ENCODE results near the gene RFX2.
"Not testable (repeated sequence)": the region's sequence is repeated elsewhere in the genome, so short reads cannot be mapped to it uniquely, and the experiment has no call there.

RFX2 gene

GRCh38 chr19:6038634-6039405 lies 71.5 kb downstream of the RFX2 start:
- no peak for DNase-seq (ENCODE audit: low read depth)

DNA sequence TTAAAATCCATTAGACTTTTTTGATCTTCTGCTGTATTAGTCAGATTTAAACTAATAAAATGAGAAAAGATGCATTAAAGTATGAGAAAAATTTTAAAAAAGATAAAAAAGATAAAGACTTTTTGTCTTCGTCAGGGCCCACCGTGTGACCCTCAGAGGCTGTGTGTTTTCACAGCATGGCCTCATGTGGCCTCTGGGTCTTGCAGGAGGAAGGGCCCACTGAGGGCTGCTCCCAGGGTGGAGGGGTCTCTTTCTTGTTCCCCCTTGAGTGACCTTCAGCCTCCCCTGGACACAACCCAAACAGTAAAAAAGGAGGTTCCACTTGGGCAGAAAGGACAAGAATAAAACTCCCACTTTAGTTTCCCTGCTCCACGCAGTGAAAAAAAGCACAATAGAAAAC lies 75.3 kb downstream of the RFX2 start:
- DNase-seq (ENCODE audit: low read depth), result no peak

DNA sequence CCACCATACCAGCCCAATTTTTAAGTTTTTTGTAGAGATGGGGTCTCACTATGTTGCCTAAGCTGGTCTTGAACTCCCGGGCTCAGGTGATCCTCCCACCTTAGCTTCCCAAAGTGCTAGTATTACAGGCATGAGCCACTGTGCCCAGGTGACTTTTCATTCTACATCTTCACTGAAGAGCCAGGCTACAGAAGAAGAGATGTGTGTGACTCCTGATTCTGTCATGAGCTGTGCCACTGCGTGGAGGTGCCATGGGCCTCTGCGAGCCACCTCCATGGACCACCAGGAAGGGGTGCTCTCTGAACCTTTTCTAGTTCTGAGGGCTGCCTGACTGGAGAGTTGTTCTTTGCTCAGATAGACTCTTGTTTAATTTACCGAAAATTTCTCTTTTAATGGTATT lies 75.8 kb downstream of the RFX2 start:
- no peak for DNase-seq (ENCODE audit: low read depth)

DNA sequence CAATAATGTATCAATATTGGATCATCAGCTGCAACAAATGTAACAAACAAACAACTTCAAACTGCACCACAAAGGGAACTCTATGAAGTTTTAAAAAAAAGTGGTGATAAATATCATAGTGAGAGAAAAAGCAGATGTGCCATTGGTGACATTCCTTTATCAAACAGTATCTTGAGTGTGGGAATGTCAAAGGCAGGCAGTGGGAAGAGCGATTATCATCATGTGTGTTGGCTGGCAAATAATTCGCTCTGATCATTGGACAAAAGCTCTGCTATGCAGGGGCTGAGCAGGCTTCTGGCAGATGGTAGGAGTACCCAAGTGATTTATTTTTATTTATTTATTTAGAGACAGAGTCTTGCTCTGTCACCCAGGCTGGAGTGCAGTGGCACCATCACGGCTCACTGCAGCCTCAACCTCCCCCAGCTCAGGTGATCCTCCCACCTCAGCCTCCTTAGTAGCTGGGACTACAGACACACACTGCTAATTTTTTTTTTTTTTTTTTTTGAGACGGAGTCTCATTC lies 76.5 kb downstream of the RFX2 start:
- no peak for DNase-seq (ENCODE audit: low read depth)

GRCh38 chr19:6032827-6033226 lies 77.5 kb downstream of the RFX2 start:
- no peak for DNase-seq (ENCODE audit: low read depth)

DNA sequence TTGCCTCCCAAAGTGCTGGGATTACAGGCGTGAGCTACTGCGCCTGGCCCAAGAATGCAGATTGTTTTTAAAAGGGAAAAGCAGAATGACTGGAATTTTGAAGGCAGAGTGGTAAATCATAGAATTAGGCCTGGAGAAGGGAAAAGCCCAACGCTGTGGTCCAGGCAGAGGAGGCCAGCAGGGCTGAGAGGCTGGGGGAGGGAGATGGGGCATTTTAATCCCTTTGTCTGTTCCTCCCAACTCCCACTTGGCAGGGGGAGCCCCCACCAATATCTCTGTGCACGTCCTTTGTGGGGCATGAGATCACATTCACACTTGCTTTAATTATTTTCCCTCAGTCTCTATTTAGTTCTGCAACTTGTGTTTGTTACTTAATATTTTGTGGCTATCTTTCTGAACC lies 77.9 kb downstream of the RFX2 start:
- no peak for DNase-seq (ENCODE audit: low read depth)

GRCh38 chr19:6030214-6030507 lies 80.1 kb downstream of the RFX2 start:
- DNase-seq (ENCODE audit: low read depth), result no peak

GRCh38 chr19:6026390-6027227 lies 83.7 kb downstream of the RFX2 start:
- no peak for DNase-seq (ENCODE audit: low read depth)

GRCh38 chr19:6024756-6025155 lies 85.5 kb downstream of the RFX2 start:
- DNase-seq (ENCODE audit: low read depth), result not testable (repeated sequence)

- no peak for DNase-seq (ENCODE audit: low read depth)
Measured at GRCh38 chr19:6023936-6024335, 86.4 kb downstream of the RFX2 start.

DNA sequence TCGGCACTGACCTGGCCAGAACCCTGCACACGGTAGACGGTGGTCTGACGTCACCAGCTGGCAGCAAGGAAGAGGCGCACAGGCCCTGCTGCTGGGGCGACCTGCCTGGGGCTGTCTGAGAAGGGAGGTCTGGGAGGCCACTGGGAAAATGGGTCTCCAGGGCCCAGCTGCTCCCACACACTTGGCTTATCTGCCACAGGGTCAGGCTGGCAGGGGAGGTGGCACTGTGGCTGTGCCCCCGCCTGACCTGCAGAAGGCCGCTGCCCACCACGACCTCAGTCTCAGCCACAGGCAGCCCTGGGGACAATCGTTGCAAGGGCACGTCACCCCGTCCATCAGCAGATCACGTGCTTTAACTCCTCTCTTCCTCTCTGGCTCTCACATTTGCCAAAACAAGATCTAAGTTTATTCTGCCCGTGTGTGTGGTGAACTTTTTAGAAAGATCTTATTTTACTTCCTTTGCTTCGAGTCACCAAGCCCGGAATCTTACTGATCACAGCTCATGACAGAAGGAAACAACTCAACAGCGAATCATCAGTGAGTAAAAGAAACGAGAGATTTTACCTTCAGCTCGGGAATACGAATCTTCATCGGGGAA lies 87.1 kb downstream of the RFX2 start:
- no peak for DNase-seq (ENCODE audit: low read depth)

GRCh38 chr19:6022570-6023064 lies 87.7 kb downstream of the RFX2 start:
- DNase-seq (ENCODE audit: low read depth), result no peak

- peak; percentile 66 for DNase-seq (ENCODE audit: low read depth)
Measured at GRCh38 chr19:6021878-6022569, 88.3 kb downstream of the RFX2 start.

GRCh38 chr19:6020972-6021805 lies 89.1 kb downstream of the RFX2 start:
- no peak for DNase-seq (ENCODE audit: low read depth)

DNA sequence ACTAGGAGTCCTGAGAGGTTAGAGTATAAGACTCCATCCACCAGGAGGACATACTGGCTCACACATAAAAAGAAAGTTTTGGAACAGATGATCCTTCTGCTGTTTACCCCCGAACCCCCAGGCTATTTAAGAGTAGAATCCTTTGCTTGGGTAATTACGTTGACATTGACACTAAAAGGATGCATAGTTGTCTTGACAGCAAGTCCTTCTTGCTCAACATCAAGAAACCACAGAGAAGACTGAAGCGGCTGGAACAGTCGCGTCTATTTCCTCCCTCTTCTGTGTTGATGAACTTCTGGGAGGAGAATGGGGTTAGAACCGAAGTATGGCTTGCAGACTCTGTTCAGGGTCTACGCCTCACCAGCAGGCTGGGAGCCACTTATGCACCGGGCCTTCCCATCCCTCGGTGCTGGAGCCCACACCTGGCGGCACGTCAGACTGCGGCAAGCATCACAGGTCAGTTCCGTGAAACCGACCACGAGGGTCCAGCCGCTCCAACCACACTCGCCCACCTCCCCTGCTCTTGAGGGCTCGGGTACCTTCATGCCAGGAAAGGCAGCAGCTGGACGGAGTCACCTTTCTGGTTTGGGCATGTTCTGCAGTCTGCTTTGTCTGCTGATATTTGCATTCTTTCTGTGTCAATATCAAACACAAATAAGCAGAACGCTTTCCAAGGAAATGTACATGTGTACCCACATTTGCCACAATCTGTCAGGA lies 90.0 kb downstream of the RFX2 start:
- no peak for DNase-seq (ENCODE audit: low read depth)

GRCh38 chr19:6018786-6019185 lies 91.5 kb downstream of the RFX2 start:
- no peak for DNase-seq (ENCODE audit: low read depth)

- DNase-seq (ENCODE audit: low read depth), result no peak
Measured at GRCh38 chr19:6017576-6017975, 92.7 kb downstream of the RFX2 start.

DNA sequence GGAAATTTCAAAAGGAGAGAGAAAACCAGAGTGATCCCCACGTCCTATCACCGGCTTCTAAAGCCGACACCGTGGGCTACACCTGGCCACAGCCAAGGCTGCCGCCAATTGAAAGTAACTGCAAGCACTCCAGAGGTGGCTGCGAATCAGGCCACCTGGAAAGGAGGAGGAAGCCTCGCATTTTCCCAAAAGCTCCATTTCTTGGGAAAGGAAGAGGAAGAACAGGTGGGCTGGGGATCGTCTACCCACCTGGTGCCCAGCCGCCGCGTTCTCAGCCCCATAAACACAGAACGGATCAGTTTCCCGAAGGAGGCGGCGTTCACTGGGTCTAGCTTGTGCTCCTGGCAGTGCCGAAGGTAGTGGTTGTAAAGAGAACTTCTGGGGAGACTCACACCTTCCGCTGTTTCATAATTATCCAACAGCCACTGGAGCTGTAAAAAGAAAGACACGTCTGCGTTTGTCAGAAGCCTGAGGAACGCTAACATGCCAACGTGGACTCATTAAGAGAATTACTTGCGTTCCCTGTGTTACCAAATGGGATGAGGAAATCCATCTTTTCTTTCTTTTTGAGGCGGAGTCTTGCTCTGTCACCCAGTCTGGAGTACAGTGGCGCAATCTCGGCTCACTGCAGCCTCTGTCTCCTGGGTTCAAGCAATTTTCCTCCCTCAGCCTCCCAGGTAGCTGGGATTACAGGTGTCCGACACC lies 94.3 kb downstream of the RFX2 start:
- no peak for DNase-seq (ENCODE audit: low read depth)

DNA sequence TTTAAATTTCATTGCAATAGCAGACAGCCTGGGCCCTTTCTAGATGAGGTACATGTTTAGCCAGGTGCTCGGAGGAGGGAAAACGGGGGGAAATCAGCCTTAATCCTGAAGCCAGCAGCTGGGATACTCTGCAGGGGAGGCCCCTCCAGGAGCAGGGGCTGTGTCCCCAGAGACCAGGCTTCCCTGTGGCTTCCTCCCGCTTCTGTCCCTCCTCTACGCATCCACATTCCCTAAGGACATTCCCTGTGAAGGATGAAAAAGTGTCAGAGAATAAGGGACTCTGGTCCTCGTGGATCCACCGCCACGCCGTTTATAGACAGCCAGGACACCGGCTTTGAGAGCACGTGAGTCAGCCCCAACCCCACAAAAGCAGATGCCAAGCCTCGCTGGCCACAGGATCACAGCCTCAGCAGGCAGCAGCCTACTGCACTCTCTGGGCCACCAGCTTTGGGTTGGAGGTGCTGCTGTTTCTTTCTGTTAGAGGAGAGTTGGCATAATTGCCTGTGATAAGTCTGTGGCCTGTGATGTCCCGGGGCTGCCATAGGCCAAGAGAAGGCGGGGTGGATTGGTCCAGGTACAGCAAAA lies 95.7 kb downstream of the RFX2 start:
- DNase-seq (ENCODE audit: low read depth), result no peak

Data from stimulated activated CD4-positive, alpha-beta T cell treated with anti-CD3 and anti-CD28 coated beads, Interleukin-2, amount 100 ng/mL, for 4 hours (primary cell).